Testis (tissue), 3 donors: Measurements from ENCODE around the gene KLHL21. TPM values are rescaled to one million over a fixed set of nuclear protein-coding genes. Genes with fewer than 3 reads are reported as not detected.

ENCODE experiments used
- DNase-seq: peaks from one replicate; pipeline ENCODE4 v3.0.0-alpha.2; 2019
- H3K27ac ChIP-seq, 2 donors: fragments of 200-600 bp; sonication (generic); one replicate each; pipeline ENCODE4 v1.5.1; 2019
- H3K27me3 ChIP-seq: fragments of 200-600 bp; sonication (generic); one replicate; pipeline ENCODE4 v1.5.1; 2019
- H3K36me3 ChIP-seq: fragments of 200-600 bp; sonication (generic); one replicate; pipeline ENCODE4 v1.5.1; 2017; ENCODE audit warnings: low read depth; ENCODE audit errors: missing control alignments
- H3K4me1 ChIP-seq: fragments of 200-600 bp; sonication (generic); one replicate; pipeline ENCODE4 v1.5.1; 2019
- H3K4me3 ChIP-seq, 2 donors: fragments of 200-600 bp; sonication (generic); one replicate each; pipeline ENCODE4 v1.5.1; 2017 to 2019
- H3K9me3 ChIP-seq: fragments of 200-600 bp; sonication (generic); one replicate; pipeline ENCODE4 v1.5.1; 2017
- CTCF ChIP-seq, 3 experiments: fragments of 450-650 bp in 2 of 3; fragments of 200-600 bp in 1 of 3; sonication (generic) in 1 of 3; IDR thresholded peaks; one replicate each; pipeline ENCODE4 v1.5.1; 2016 to 2019; ENCODE audit warnings: antibody characterized with exemption in 3 of 3, mild to moderate bottlenecking in 2 of 3, moderate library complexity in 1 of 3
- POLR2A ChIP-seq: fragments of 450-650 bp; IDR thresholded peaks from one replicate; pipeline ENCODE4 v1.6.1; 2017; ENCODE audit warnings: antibody characterized with exemption, mild to moderate bottlenecking, moderate library complexity
- WGBS, 2 donors: methylation state at CpG; one replicate each; pipeline ENCODE4 v1.1.5; 2018; 5-methylcytosine and 5-hydroxymethylcytosine counted together
- intact Hi-C: fragments of 100-400 bp; cut with DNase I; formaldehyde crosslinking; loops from one replicate; pipeline ENCODE4 v1.15.1; 2023; ENCODE audit warnings: low total_unique reads
- polyA plus RNA-seq: library from polyadenylated mRNA; stranded (reverse); fragments of 350-450 nt; fragmentation: Illumina TruSeq; extraction: RNeasy Lipid Tissue Mini Kit (QIAGEN cat#74804); gene quantifications from one replicate; pipeline ENCODE4 v1.2.3, GENCODE V29; 2014; ENCODE audit warnings: low read depth, low replicate concordance; ENCODE audit not compliant: insufficient read depth
- total RNA-seq, 2 donors: library from RNA; depleted of rRNA; stranded (reverse); fragments of >200 nt; gene quantifications; one replicate each; pipeline ENCODE4 v1.2.3, GENCODE V29; 2016

KLHL21 gene
- total and polyA plus RNA-seq, 3 donors from 2014 or later, result 31.1 to 84.6 (median 71.7) TPM

DNA sequence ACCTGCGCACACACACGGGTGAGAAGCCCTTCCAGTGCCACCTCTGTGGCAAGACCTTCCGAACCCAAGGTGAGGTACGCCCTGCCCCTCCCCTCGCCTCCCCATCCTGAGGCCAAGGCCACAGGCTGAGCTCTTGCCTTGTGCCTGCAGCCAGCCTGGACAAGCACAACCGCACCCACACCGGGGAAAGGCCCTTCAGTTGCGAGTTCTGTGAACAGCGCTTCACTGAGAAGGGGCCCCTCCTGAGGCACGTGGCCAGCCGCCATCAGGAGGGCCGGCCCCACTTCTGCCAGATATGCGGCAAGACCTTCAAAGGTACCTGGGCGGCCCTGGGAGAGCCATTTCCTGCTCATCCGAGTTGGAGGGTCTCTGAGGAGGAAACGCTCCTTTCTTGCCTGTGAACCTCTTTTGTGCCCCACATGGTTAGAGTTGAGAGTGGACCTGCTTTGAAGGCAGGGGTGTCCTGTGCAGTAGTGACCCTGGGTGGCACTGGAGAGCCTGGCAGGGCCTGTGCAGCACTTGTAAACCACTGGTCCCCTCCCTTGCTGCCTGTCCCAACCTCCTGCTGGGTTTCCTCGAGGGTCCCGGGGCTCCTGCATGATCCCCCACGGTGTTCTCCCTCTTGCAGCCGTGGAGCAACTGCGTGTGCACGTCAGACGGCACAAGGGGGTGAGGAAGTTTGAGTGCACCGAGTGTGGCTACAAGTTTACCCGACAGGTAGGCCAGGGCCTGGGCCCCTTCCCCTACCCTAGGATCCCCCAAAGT lies 14.4 kb downstream of the KLHL21 start:
- 40 to 85% methylated on average over 2 to 23 of the region's 25 CpGs for WGBS, 2 donors
- H3K36me3 ChIP-seq, result no peaks in the 10 kb centered on the region
- H3K27ac ChIP-seq, result no peak overlapping the region

DNA sequence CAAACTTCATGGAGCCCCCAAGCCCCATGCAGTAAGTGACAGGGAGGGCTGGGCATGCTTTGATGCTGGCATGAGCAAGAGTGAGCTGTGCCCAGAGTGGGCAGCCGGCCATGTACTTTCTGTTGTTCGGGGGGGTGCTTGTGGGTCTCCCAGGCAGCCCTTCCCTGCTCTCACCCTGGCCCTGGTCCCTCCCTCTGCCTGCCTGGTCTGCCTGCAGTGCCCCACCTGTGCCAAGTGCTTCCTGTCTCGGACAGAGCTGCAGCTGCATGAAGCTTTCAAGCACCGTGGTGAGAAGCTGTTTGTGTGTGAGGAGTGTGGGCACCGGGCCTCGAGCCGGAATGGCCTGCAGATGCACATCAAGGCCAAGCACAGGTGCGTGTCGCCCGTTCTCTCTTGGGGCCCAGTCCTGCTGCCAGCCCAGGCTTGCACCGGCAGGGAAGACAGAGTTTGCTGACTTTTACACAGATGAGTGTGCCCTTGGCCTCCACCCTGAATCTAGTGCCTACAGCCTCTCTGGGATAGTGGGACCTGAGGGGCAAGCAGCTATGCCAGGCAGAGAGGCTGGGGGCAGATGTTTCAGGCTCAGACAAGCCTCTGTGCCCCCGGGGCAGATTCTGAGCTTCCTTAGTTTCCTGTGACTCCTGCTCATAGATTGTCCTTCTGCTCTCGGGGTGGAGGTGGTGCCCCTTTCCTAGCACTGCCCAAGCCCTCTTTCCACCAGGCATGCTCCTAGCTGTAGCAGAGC lies 15.2 kb downstream of the KLHL21 start:
- intact Hi-C loops, result no loop called here
- Histone ChIP-seq H3K9me3 (no peaks in the 10 kb centered on the region), H3K4me1 (peaks cover 13% of the 10 kb centered on the region), H3K27me3 (no peaks in the 10 kb centered on the region), H3K36me3 (no peaks in the 10 kb centered on the region), H3K27ac (no peak overlapping the region), H3K4me3 (no peak overlapping the region)
- no peak for TF ChIP-seq POLR2A
- no peak for TF ChIP-seq CTCF (IDR thresholded peaks at IDR 0.05)
- 55 to 65% methylated on average over 2 to 8 of the region's 13 CpGs for WGBS, 2 donors
- DNase-seq, result peak; percentile 42

More for the DNA sequence above, 14.4 kb downstream of the KLHL21 start:
- TF ChIP-seq CTCF (IDR thresholded peaks at IDR 0.05), result no peak
- TF ChIP-seq POLR2A, result no peak
- H3K4me1 ChIP-seq, result peaks cover 12% of the 10 kb centered on the region
- intact Hi-C loops, result no loop called here
- H3K9me3 ChIP-seq, result no peaks in the 10 kb centered on the region
- no peak for DNase-seq
- no peak overlapping the region for H3K4me3 ChIP-seq
- no peaks in the 10 kb centered on the region for H3K27me3 ChIP-seq

GRCh38 chr1:6586404-6586816 lies 16.3 kb downstream of the KLHL21 start:
- peak; percentile 49 for DNase-seq
- Histone ChIP-seq H3K27ac (no peak overlapping the region), H3K9me3 (no peaks in the 10 kb centered on the region), H3K4me1 (peaks cover 15% of the 10 kb centered on the region), H3K36me3 (no peaks in the 10 kb centered on the region), H3K4me3 (no peak overlapping the region), H3K27me3 (no peaks in the 10 kb centered on the region)
- intact Hi-C loops, result no loop called here
- 51 to 75% methylated on average over 2 to 11 of the region's 11 CpGs for WGBS, 2 donors
- TF ChIP-seq CTCF (IDR thresholded peaks at IDR 0.05) (no peak), POLR2A (no peak)

DNA sequence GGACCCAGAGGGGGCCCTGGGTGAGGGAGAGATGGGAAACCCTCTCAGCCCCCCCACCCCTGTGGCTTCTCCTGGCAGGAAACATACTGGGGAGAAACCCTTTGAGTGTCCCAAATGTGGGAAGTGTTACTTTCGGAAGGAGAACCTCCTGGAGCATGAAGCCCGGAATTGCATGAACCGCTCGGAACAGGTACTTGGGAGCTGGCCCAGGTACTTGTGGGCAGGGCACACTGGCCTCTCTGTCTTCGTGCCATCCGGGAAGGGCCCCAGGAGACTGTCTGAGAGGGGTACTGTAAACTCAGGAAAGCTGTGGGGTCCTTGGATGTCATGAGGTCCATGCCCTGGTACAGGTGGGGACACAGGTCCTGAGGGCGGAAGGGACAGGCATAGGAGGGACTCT lies 16.8 kb downstream of the KLHL21 start:
- Histone ChIP-seq H3K27ac (no peak overlapping the region), H3K4me1 (peaks cover 17% of the 10 kb centered on the region), H3K9me3 (no peaks in the 10 kb centered on the region), H3K27me3 (no peaks in the 10 kb centered on the region), H3K4me3 (no peak overlapping the region), H3K36me3 (no peaks in the 10 kb centered on the region)
- no peak for DNase-seq
- 85% methylated on average over 7 of the region's 7 CpGs; no CpG with 5 or more reads in 1 of the 2 donors for WGBS, 2 donors
- intact Hi-C loops, result no loop called here
- TF ChIP-seq POLR2A, result no peak
- no peak for TF ChIP-seq CTCF (IDR thresholded peaks at IDR 0.05)
